Peyer's patch (tissue), 4 donors: ENCODE results near the gene BMX.

Experiments
- POLR2A ChIP-seq, 2 donors: fragments of 450-650 bp; IDR thresholded peaks; one replicate each; pipeline ENCODE4 v1.5.1; 2017; ENCODE audit warnings: antibody characterized with exemption in 2 of 2, mild to moderate bottlenecking in 2 of 2, moderate library complexity in 2 of 2
- TF ChIP-seq, protein P1 (sequence below), 6 experiments: fragments of 450-650 bp in 4 of 6; fragments of 200-600 bp in 2 of 6; sonication (generic) in 1 of 6; IDR thresholded peaks; one replicate each; pipeline ENCODE4 v1.5.1; 2017 to 2019; ENCODE audit warnings: antibody characterized with exemption in 6 of 6, mild to moderate bottlenecking in 3 of 6, moderate library complexity in 1 of 6

GRCh38 chrX:15509845-15510244 is 9.2 kb downstream of the BMX start:
- TF ChIP-seq POLR2A (IDR thresholded peaks at IDR 0.05) = no peak
- TF ChIP-seq, protein P1, sequence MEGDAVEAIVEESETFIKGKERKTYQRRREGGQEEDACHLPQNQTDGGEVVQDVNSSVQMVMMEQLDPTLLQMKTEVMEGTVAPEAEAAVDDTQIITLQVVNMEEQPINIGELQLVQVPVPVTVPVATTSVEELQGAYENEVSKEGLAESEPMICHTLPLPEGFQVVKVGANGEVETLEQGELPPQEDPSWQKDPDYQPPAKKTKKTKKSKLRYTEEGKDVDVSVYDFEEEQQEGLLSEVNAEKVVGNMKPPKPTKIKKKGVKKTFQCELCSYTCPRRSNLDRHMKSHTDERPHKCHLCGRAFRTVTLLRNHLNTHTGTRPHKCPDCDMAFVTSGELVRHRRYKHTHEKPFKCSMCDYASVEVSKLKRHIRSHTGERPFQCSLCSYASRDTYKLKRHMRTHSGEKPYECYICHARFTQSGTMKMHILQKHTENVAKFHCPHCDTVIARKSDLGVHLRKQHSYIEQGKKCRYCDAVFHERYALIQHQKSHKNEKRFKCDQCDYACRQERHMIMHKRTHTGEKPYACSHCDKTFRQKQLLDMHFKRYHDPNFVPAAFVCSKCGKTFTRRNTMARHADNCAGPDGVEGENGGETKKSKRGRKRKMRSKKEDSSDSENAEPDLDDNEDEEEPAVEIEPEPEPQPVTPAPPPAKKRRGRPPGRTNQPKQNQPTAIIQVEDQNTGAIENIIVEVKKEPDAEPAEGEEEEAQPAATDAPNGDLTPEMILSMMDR (IDR thresholded peaks at IDR 0.05) = no peak
